HG02759 (cell line): Measurements from ENCODE around the gene MAP2K1.
"Not testable (repeated sequence)": the region's sequence is repeated elsewhere in the genome, so short reads cannot be mapped to it uniquely, and the experiment has no call there.

Experiments
- ATAC-seq: cut with Tn5 transposase; IDR thresholded peaks from one replicate; pipeline ENCODE4 v1.9.1; 2021; ENCODE audit warnings: mild to moderate bottlenecking, moderate library complexity; ENCODE audit not compliant: unreplicated experiment

MAP2K1 gene

DNA sequence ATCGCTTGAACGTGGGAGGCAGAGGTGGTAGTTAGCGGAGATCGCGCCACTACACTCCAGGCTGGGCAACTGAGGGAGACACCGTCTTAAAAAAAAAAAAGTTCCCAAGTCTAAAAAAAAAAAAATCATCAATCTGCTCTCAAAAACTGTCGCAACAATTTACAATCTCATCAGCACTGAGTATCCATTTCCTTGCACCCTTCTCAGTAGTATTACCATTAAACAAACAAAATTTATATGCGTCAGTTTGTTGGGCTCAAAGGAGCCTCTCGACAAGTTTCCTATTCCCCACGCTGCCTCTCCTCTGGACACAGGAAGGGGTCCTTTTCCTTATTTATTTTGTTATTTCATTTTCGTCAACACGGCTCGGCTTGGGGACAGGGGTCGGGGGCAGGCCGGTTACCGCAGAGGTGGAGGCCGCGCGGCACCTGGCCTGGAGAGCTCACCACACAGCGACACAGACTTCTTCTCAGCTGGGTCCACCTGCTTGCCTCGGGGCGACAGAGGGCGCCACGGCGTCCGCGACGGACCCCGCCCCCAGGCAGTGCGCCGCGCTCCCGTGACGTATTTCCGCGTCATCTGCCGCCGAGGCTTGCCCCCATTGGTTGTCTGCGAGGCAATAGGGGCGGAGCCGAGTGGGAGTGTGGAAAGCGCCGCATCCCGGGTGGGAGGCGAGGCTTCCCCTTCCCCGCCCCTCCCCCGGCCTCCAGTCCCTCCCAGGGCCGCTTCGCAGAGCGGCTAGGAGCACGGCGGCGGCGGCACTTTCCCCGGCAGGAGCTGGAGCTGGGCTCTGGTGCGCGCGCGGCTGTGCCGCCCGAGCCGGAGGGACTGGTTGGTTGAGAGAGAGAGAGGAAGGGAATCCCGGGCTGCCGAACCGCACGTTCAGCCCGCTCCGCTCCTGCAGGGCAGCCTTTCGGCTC is at the start of gene MAP2K1:
MAP2K1 (plus strand) TSS at position 709 of the 920 bp plus-strand sequence. CDS start 436 bp downstream, outside the sequence.
- ATAC-seq: peak; percentile 84

DNA sequence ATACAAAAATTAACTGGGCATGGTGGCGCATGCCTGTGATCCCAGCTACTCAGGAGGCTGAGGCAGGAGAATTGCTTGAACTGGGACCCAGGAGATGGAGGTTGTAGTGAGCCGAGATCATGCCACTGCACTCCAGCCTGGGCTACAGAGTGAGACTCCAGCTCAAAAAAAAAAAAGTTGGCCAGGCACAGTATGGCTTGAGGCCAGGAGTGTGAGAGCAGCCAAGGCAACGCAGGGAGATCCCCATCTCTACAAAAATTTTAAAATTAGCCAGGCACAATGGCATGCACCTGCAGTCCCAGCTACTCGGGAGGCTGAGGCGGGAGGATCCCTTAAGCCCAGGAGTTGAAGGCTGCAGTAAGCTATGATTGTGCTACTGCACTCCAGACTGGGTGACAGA is 38.2 kb upstream of the MAP2K1 start:
- ATAC-seq: not testable (repeated sequence)

DNA sequence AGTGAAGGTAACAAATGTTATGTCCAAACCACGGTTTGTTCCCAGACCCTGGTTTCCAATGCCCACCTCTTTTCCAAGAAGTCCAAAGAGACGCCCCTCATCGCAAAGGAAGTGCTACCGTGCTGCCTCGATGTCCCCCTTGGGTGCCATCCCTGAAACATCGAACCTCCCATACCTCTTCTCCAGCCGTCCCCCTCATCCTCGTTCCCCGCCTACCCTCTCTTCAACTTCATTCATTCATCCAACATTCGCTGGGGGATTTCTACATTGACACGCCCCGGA is 30.7 kb upstream of the MAP2K1 start:
- ATAC-seq: peak; percentile 4

DNA sequence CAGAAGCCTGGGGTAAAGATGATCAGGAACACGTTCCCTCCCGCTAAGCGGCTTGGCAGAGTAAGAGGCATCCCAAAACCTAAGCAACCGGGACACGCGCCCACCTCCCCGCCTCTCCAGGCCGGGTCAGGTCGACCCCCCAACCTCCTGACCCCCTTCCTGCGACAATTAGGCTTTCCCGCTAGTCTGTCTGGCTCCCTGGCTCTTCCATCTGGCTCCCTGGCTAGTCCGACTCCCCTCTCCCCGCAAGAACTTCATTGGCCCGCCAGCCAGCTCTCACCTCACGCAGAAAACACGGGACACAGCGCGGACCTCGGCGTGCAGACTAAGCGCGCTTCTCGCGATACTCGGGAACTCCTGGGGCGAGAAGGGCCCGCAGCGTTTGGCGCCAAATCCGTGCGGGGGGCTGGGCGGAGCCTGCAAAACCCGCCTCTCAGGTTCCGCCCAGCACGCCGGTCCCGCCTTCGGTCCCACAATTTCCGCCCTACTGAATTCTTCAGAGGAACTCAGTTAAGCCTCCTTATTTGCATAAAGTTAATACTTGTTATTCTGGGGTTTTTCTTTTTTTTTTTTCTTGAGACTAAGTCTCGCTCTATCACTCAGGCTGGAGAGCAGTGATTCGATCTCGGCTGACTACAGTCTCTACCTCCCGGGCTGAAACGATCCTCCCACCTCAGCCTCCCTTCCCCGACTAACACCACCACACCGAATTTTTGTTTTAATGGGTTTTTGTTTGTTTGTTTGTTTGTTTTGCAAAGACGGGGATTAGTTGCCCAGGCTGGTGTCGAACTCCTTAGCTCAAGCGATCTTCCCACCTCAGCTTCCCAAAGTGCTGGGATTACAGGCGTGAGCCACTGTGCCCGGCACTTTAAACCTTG is 30.1 kb upstream of the MAP2K1 start, which contains the start of gene TIPIN:
TIPIN (minus strand) TSS at position 327 of the 878 bp plus-strand sequence. CDS start 3,738 bp downstream, outside the sequence.
- ATAC-seq: peak; percentile 96

DNA sequence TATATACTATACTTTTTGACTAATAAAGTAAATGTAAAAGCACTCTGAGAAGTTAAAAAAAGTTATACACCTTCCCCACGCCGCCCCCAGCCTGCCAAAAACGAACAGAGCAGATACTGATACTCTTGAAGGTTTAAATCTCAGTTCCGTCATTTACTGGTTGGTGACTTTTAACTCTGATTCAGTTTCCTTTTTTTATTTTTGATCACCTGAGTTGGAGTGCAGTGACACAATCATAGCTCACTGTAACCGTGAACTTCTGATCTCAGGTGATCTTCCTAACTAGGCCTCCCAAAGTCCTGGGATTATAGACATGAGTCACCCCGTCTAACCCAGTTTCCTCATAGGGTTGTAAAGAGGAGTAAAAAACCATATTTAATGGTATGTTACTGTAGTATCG is 27.0 kb upstream of the MAP2K1 start:
- no peak for ATAC-seq

DNA sequence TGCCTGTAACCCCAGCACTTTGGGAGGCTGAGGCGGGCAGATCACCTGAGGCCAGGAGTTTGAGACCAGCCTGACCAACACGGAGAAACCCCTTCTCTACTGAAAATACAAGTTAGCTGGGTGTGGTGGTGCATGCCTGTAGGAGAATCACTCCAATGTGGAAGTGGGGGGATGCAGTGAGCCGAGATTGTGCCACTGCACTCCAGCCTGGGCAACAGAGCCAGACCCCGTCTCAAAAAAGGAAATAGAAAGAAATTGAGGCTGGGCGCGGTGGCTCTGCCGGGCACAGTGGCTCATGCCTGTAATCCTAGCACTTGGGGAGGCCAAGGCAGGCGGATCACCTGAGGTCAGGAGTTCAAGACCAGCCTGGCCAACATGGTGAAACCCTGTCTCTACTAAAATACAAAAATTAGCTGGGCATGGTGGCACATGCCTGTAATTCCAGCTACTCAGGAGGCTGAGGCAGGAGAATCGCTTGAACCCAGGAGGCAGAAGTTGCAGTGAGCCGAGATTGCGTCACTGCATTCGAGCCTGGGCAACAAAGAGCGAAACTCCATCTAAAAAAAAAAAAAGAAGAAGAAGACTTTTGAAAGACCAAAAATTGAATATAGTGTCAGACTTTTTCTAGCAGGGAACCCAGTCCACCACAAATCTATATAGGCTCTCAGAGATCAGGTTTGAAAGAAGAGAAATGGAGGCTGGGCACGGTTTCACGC is 24.8 kb upstream of the MAP2K1 start:
- ATAC-seq: not testable (repeated sequence)

DNA sequence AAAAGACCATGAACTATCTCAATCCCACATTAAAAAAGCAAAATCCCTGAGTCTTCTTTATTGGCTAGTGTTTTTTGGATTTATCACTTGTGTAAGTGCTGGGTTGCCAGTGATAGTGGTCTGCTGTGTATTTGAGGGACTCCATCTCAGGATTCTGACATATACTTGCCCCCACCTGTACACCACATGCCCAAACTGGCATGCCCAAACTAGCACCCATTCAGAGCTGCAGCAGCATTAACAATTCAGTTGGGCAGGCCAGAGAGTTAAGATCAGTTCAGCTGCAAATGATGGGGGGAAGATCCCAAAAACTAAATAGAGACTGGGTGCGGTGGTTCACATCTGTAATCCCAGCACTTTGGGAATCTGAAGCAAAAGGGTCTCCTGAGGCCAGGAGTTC is 23.9 kb upstream of the MAP2K1 start:
- ATAC-seq: no peak

DNA sequence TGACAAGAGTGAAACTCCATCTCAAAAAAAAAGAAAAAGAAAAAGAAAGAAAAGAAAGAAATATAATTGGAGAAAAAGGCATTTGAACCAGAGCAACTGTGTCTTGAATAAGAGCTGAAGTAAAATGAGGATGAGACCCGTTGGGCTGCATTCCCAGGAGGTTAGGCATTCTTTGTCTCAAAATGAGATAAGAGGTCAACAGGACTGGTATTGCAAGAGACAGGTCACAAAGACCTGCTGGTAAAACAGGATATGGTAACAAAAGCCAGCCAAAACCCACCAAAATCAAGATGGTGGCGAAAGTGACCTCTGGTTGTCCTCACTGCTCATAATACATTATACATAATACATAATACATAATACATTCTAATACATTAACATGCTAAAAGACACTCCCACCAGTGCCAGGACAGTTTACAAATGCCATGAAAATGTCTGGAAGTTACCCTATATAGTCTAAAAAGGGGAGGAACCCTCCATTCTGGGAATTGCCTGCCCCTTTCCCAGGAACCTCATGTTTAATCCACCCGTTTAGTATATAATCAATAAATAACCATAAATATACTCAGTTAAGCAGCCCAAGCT is 21.7 kb upstream of the MAP2K1 start:
- ATAC-seq: no peak

DNA sequence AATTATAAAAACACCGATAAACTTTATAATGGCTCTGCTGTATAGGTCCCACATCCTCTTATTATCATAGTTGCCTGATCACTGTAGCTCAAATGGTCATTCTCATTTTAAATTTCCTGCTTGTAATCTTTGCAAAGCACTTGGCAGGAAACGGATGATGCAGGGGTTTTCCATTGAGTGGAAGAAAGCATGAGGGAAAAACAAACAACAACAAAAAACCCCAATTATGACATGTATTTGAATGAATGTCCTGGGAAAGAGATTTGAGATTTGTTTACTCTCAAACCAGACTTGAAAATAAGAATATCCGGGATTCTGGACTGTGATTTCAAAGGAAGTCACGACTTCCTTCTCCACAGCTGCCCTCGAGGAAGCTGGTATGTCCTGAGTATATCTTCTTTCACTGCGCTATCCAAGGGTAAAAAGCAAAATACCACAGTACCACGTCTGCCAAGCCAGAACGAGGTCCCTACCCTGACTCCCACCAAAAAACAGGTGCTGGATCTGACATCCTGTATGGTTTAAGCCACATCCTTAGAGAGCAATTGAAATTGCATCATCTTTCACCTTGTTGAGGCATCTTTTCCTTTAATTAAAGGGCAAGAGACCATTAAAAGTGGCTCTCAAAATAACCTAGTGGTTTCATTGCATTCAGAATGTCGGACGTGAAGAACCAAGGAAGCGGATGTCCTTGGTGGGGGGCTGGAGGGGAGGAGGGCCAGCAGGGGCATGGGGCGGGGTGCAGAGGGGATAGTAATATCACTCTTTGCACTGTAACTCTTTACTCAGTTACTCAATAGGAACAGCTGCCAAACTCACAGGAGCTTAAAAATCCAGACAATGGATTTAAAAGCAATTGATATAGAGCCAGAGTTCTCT is 16.7 kb upstream of the MAP2K1 start:
- ATAC-seq: no peak

DNA sequence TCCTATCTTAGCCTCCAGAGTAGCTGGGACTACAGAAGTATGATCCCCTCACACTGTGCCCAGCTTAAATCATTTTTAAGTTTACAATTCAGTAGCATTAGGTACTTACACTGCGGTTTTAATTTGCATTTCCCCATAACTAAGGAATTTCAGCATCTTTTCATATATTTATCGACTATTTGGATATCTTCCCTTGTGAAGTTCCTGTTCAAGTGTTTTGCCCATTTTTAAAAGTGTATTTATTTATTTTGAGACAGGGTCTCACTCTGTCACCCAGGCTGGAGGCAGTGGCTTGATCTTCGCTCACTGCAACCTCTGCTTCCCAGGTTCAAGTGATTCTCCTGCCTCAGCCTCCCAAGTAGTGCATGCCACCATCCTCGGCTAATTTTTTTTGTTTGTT is 12.5 kb upstream of the MAP2K1 start:
- no peak for ATAC-seq

DNA sequence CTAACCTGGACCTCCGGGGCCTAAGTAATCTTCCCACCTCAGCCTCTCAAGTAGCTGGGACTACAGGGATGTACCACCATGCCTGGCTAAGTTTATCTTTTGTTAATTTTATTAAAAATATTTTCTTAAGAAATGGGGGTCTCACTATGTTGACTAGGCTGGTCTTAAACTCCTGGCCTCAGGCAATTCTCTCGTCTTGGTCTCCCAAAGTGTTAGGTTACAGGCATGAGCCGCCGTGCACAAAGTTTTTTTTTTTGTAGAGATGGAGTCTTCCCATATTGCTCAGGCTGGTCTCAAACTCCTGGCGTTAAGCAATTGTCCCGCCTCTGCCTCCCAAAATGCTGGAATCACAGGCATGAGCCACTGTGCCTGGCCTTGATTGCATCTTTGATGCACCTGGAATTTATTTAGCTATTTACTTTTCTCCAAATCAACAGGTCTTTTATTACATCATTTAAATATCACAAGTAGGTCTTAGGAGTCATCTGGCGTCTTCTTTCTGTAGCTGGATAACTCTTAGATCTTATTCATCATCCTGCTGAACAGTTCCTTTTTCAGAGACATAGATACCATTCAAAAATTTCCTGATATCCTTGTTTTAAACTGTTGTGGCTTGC is 7.8 kb upstream of the MAP2K1 start:
- ATAC-seq: no peak

DNA sequence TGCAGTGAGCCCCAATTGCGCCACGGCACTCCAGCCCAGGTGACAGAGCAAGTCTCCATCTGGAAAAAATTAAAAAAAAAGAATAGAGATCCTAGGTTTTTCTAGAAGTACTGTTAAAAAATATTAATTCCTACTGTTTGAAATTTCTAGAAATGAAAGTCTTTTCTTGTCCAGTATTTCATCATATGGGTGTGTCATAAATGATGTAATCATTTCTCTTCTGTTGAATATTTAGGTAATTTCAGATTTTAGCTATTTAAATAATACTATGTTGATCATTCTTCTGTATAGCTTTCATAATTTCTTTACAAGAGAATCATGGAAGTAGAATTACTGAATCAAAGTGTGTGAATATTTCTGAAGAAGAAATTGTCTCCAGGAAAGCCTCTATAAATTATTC is 5.3 kb upstream of the MAP2K1 start:
- ATAC-seq: not testable (repeated sequence)

DNA sequence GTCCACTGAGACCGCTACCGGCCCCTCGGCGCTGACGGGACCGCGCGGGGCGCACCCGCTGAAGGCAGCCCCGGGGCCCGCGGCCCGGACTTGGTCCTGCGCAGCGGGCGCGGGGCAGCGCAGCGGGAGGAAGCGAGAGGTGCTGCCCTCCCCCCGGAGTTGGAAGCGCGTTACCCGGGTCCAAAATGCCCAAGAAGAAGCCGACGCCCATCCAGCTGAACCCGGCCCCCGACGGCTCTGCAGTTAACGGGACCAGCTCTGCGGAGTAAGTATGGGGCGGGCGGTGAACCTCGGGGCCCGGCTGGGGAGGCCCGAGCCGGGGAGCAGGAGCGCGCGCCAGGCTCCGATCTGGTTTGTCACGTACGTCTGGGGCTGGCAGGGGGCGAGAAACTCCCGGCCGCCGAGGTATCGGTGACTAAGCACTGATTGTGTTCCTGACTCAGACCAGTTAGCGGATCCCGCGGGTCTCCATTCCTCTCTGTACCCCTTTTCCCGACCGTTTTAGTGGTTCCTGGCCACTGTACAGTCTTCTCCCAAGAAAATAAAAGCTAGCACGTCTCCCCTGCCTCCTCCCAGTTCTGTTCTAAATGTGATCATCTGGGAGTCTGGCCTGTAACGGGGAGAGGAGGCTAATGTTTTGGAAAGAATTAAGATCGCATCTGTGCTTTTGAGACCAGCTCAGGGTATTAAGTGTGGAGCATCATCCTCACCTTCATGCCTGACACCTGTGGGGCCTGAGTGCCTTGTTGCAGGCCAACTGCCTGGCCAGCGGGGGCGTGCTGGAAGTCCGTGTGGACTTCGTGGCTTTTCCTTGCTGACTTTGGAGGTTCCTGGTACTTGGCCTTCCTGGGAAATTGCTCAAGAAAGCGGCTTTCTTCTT is 691 bp downstream of the MAP2K1 start:
- peak; percentile 30 for ATAC-seq

DNA sequence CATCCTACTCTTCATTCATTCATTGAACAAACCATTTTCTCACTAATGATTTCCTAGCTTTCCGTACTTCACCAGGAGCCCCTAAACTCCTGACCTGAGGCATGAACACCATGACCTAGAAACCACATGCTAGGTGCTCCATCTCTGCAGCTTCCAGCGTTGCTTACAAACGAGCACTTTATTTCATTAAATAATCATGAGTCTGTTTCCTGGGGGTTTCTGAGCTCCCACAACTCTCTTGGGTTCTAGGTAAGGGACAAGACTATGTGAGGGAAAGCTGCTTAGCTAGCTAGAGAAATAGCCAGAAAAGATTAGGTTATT is 1.3 kb downstream of the MAP2K1 start:
- ATAC-seq: no peak

DNA sequence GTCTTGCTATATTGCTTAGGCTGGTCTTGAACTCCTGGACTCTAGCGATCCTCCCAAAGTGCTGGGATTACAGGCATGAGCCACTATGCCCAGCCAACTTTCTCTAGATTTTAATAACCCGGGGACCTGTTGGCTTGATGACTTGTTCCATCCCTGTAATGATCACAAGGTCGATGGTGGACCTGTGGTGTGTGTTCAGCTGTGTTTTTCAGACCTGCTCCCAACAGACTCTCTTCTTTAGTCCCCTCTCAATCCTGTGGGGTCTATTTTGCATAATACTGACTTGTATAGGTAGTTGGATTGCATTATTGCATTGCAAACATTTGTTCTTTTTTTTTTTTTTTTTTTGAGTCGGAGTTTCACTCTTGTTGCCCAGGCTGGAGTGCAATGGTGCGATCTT is 1.9 kb downstream of the MAP2K1 start:
- no peak for ATAC-seq

DNA sequence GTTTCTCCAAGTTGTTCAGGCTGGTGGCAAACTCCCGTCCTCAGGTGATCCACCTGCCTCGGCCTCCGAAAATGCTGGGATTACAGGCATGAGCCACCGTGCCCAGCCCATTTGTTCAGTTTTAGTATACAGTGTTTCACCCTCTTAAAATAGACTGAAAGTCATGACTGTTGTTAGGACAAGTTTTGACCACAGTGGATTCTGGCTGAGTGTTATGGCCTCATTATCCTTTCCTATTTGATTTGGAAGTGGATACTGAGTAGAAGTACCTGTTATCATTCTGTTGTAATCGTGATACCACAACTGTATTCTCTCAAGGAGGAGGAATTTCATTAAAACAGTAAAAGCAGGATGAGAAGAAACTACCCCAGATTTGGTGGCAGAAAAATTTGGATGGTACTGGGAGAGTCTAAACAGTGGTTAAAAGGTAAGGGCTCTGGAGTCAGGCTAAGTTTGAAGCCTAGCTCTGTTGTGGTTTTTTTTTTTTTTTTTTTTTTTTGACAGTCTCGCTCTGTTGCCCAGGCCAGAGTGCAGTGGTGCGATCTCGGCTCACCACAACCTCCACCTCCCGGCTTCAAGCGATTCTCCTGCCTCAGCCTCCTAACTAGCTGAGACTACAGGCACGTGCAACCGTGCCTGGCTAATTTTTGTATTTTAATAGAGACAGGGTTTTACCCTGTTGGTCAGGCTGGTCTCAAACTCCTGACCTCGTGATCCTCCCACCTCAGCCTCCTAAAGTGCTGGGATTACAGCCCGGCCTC is 2.6 kb downstream of the MAP2K1 start:
- no peak for ATAC-seq

DNA sequence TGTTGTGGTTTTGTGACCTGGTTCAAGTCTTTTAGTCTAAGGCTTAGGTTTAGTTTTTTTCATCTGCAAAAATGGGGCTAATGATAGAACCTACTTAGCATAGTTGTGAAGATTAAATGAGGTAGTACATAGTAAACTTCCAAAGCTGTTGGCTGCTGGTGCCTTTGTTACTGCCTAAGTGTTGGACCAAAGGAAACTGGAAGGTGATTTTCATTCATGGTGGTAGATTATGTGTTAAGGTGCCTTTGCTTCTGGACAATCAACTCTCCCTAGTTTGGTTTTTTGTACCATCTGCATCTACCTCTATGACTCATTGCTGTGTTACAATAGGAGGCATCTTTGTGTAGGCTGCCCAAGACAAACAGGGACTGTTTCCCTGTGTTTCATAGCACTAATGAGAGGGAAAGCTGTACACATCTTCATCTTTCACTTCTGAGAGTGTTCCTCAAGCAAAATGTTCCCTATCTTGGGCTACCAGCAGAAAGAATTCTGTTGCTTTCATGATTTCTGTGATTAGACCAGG is 3.2 kb downstream of the MAP2K1 start:
- ATAC-seq: no peak

DNA sequence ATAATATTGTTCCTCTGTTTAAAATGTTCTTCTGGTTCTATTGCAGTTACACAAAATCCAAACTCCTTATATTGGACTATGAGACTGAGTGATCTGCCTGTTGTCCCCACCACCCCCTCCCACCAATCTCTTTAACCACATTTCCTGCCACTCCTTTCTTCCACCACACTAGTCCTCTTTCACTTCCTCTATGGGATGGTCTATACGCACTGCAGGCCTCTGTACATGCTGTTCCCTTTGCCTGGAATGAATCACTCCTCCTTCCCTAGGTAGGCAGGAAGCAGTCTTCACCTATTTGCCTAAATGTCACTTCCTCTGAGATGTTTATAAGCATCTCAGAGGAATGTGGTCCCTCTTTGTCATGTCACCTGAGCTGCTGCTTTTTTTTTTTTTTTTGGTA is 4.0 kb downstream of the MAP2K1 start:
- ATAC-seq: no peak
